GM18909 (cell line): Measurements from ENCODE around the gene SRGAP1.
A peak's percentile ranks its signal among the peaks of the same experiment; 100 is the strongest.

Experiments
- ATAC-seq: cut with Tn5 transposase; IDR thresholded peaks from one replicate; pipeline ENCODE4 v1.9.1; 2021; ENCODE audit warnings: mild to moderate bottlenecking; ENCODE audit not compliant: unreplicated experiment, poor library complexity

Gene SRGAP1

GRCh38 chr12:63900922-63901793 is 56.7 kb downstream of the SRGAP1 start:
- no peak for ATAC-seq

DNA sequence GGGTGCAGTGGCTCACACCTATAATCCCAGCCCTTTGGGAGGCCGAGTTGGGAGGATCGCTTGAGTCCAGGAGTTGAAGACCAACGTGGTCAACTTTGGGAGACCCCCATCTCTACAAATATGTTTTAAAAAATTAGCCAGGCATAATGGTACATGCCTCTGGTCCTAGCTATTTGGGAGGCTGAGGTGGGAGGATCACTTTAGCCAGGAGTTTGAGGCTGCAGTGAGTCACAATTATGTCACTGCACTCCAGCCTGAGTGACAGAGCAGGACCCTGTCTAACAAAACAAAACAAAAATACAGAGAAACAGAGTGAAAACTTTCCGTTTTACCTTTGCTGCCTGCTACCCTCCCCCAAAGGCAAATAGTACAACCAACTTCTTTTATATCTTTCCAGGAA is 60.2 kb downstream of the SRGAP1 start:
- ATAC-seq = no peak

- no peak for ATAC-seq
Observed at GRCh38 chr12:63905544-63905943, 61.0 kb downstream of the SRGAP1 start.

- ATAC-seq = no peak
Observed at GRCh38 chr12:63906876-63907275, 62.4 kb downstream of the SRGAP1 start.

GRCh38 chr12:63907561-63907960 is 63.1 kb downstream of the SRGAP1 start:
- ATAC-seq = no peak

- no peak for ATAC-seq
Observed at GRCh38 chr12:63909746-63910145, 65.2 kb downstream of the SRGAP1 start.

GRCh38 chr12:63911341-63911740 is 66.8 kb downstream of the SRGAP1 start:
- no peak for ATAC-seq

DNA sequence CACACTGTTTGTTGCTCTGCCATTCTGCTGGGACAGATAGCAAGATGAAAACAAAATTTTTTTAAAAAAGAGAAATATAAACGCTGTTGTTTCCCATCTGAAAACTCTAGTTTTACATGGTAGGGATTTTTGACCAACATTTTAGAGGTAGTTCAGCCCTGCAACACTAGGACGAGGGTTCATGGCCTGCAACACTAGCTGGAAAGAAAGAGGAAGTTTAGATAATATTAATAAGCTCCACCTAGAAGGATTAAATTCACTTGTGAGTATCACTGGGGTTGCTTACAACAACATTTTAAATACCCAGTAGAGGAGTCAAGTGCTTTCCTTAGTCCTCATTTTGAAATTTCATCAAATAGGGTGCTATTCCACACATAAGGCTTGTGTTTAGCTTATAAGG is 68.2 kb downstream of the SRGAP1 start:
- ATAC-seq = no peak

DNA sequence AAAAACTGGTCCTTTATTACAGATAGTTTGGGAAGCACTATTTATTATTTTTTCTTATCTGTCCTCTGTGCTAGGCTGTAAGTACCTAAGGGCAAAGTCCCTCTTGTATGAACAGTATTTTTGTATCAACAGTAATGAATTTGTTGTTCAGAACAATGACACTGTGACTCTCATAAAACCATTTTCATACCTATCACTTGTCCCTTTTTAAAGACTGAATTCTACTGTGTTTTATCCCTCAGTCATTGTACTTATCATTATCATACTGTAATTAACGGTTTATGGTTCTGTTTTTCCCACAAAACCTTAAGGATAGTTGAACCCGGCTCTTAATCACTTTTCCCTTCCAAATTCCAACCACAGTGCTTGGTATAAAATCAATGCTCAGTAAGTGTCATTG is 69.4 kb downstream of the SRGAP1 start:
- no peak for ATAC-seq

DNA sequence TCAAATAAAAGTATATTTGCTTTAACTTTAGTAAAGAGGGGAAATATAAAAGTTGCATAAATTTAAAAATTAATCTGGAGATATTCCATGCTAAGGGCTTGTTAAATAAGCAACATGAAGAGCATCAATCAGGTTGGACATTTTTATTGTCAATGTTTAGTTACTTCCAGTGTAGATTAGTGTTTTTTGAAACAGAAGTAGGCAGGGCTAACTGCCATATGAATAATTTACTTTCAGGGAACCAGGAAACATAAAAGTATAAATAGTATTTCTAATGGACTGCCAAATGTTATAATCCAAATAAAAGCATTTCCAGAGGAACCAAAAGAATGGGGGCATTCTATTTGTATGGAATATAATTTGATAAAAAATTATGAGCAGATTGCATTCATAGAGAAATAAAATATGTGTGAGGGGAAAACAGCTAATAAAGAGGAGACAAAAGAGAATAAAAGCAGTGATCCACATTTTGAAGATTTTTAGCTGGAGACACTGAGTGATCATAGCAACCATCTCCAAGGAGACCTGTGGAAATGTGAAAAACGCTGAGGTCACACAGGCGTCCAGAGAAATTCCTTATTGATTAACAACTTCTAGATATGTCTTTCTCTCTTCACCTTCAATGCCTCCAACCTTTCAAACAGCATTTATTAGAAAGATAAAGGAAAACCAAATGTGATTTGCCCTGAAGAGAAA is 70.8 kb downstream of the SRGAP1 start:
- no peak for ATAC-seq

DNA sequence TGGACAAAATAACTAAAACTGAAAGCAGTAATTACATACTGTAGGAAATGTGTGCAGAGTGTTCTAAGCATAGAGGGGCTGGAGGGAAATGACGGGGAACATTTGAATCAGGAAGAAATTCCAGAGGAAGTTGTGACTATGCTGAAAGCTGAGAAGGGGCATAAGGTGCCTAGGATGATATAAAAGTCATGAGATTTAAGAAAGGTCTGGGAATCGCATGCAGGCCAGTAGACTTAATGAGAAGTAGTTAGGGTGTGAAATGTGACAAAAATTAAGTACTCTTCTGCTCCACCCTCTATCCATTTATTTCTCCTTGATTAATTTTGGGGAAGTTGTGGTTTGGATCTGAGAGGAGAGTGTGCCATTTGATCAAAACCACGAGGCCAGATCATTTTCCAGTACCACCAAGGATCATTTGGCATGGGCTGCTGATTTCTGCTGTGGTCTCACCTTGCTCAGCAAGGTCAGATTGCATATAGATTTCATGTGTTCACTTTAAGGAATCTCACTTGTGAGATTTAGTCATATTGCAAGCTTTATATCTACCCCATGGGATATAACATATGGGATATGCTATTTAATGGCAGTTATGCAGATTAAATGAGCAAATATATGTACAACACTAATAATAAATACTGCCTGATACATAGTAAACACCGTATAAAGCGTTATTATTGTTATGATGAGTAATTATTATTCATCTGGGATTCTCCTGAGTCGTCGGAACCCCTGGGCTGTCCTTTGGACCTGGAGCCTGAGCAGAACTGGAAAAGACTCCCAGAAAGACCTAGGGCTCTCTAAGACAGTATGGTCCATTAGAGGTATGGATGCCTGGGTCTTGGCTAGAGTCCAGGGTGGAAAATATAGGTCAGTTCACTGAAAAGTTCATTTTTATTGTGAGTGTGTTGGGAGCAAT is 72.3 kb downstream of the SRGAP1 start:
- no peak for ATAC-seq

DNA sequence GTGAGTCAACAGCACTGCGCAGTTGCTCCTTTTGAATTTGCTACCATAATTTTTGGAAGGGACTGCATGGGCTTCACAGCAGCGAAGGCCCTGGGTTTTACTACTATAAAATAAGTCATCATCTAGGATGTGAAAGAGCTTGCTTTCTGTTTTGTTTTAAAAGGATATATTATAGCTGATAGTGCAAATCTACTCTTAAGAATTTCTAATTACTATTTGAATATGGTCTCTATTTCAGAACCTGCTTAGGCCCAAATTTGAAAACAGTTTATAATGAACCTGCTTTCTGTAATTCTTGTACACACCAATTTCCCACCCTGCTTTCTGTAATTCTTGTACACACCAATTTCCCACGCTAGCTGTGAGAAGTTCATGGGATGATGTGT is 73.0 kb downstream of the SRGAP1 start:
- ATAC-seq = no peak

DNA sequence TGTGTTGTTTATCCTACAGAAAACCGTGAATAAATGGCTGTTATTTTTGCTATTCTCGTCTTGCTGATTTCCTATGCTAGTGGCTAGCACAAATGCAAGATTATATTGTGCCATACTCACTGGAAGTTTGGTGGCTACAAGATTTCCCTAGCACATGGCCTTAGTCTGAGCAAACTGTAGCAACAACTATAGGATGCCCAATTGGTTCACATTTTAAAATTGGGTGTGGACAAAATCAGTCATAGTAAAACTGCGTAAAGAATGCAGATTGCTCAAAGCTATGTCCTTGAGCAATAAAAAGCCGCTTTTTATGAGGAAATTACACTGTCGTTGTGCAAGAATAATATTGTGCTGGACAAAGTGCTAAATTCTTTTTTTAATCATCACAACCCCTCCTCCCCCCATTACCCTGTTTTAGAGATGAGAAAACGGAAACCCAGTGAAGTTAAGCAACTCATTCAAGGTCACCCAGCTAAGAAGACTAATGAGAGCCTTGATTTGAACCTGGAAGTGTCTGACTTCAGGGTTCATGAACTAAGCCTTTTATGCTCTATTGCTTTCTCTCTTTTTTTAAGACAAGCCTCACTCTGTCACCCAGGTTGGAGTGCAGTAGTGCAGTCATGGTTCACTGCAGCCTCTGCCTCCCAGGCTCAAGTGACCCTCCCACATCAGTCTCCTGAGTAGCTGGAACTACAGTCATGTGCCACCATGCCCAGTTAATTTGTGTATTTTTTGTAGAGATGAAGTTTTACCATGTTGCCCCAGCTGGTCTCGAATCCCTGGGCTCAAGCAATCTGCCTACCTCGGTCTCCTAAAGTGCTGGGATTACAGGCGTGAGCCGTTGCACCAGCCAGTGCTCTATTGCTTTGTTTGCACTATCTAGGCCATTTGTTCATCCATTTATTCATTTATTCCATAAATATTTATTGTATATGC is 73.6 kb downstream of the SRGAP1 start:
- peak; percentile 81 for ATAC-seq

DNA sequence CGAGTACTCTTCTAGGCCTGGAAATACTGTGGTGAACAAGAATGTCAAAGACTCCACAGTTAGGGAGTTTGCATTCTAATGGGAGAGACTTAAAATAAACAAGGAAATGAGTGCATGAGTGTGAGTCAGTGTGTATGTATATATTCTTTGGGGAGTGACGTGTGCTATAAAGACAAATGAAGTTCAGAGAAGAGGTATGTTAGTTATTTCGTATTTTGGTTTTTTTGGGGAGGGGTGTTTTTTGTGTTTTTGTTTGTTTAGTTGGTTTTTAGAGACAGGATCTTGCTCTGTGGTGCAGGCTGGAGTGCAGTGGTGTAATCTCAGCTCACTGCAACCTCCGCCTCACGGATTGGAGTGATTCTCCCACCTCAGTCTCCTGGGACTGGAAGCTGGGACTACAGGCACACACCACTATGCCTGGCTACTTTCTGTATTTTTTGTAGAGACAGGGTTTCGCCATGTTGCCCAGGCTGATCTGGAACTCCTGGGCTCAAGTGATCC is 74.3 kb downstream of the SRGAP1 start:
- ATAC-seq = no peak

- no peak for ATAC-seq
Observed at GRCh38 chr12:63919756-63920155, 75.3 kb downstream of the SRGAP1 start.

DNA sequence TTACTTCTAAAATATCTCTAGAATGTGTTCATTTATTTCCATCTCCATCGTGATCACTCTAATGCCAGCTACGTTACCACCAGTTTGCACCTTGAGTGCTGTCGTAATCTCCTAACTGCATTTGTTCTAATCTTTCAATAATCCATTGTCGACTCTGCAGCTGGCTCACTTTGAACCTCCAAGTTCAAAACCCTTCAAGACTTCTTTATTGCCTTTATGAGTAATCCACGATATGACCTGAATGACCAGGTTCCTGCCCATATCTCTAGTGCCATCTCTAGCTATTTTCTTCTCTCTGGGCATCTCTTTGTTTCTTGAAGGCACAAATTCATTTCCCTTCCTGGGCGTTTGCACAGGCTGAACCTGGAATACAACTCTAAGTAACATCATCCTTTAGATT is 76.7 kb downstream of the SRGAP1 start:
- ATAC-seq = no peak

DNA sequence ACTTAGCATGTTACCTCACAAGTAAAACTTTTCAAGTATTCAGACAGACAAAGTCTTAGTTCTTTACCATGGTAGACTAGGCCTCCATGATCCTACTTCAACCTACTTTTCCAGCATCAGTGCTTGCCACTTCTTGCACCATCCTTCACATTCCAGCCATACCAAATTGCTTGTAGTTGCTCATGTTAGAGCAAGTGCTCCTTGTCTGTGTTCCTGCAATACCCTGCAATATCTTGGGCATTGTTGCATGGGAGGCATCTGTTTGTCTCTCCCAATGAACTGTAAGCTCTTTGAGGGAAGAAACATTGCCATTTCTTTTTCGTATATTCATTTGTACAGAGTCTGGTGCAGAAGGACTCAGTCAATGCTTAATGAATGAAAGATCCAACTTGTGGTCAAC is 78.0 kb downstream of the SRGAP1 start:
- ATAC-seq = no peak

DNA sequence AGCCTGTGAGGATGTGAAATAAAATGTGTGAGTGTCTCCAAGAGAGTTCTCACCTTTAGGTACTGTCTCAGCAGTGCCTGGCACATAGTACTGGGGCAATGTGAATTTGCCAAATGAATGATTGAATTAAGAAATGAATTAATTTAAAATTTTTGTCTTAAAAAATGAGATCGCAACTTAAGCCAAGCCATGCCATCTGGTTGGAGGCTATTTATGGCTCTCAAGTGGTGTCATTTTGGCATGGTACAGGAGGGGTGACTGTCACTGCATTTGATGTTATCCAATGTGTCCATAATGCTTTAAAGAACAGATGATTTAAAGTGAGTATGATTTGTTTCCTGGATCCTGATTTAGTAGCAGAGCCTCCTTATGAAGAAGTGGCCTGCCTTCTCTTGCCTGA is 80.3 kb downstream of the SRGAP1 start:
- ATAC-seq = no peak

DNA sequence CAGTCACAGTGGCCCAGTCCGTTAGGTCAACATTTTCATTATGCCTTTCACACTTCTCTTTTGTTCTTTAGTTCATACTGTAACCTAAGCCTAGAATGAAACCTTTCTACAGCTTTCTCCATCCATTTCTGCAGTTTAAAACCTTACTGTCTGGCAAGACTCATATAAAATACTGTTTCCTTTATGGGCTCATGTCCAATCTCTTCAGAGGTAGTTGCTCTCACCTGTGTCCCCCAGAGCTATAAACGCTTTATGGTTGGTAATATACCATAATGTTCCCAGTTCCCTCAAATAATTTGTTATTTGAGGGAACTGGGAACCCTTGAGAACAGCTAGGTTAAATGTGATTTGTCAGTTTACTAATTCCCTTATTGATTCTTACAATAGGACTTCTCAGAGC is 83.0 kb downstream of the SRGAP1 start:
- ATAC-seq = no peak

- peak; percentile 69 for ATAC-seq
Observed at GRCh38 chr12:63928305-63928704, 83.8 kb downstream of the SRGAP1 start.
